H1 (cell line): ENCODE results near the gene KCNC4. TPM values are rescaled to one million over a fixed set of nuclear protein-coding genes. Genes with fewer than 3 reads are reported as not detected.

Source experiments
- BACH1 ChIP-seq: IDR thresholded peaks from 2 replicates; pipeline ENCODE4 v1.6.1; 2012; ENCODE audit warnings: low read length, improper control_type of control experiment
- GABPA ChIP-seq: IDR thresholded peaks from 2 replicates; pipeline ENCODE4 v1.6.1; 2011; ENCODE audit warnings: mild to moderate bottlenecking, low read length, moderate library complexity, borderline replicate concordance; ENCODE audit not compliant: insufficient read depth
- RNF2 ChIP-seq: fragments of 200-900, 300-1000 bp; sonication (generic); IDR thresholded peaks from 2 replicates; pipeline ENCODE4 v1.7.1; 2016; ENCODE audit warnings: borderline replicate concordance, low read depth, mild to moderate bottlenecking, antibody characterized with exemption, low read length; ENCODE audit not compliant: poor library complexity, severe bottlenecking; ENCODE audit errors: missing control alignments
- TCF12 ChIP-seq: IDR thresholded peaks from 2 replicates; pipeline ENCODE4 v1.6.1; 2011; ENCODE audit warnings: low read depth, mild to moderate bottlenecking, low read length
- ZNF274 ChIP-seq: IDR thresholded peaks from 2 replicates; pipeline ENCODE4 v1.7.0; 2012; ENCODE audit warnings: low read length, borderline replicate concordance; ENCODE audit errors: extremely low read depth
- polyA plus RNA-seq, 7 experiments: library from polyadenylated mRNA; depleted of rRNA in 3 of 7; stranded (reverse) in 5 of 7; unstranded in 2 of 7; fragments of >200 nt in 5 of 7; fragments of 200-250 nt in 2 of 7; gene quantifications; 1 replicate in 5 of 7; 2 replicates in 1 of 7; 4 replicates in 1 of 7; pipeline versions ENCODE4 v1.2.1 to v1.2.3, GENCODE V29; 2011 to 2013; ENCODE audit warnings: missing spikeins in 2 of 7, mixed read lengths in 2 of 7
- total RNA-seq: library from RNA; stranded (reverse); fragmentation: NEBNext Ultra II Directional; extraction: Animal tissue kit (Norgen Biotek cat#: 25700); gene quantifications from 2 replicates; pipeline ENCODE4 v1.2.1, GENCODE V29; 2021

Gene KCNC4
- total and polyA plus RNA-seq, 2 of the 8 experiments (the other 6 are each of a cell fraction or from before 2014, with no cell fraction given): 8.1 to 11.2 TPM

GRCh38 chr1:110192541-110192940 is 17.6 kb upstream of the KCNC4 start (continued):
- TF ChIP-seq GABPA: no peak
- no peak for TF ChIP-seq BACH1
- no peak for TF ChIP-seq ZNF274
- no peak for TF ChIP-seq RNF2
- TF ChIP-seq TCF12: no peak
